ENCODE data around the gene MST1.

The MST1 gene

DNA sequence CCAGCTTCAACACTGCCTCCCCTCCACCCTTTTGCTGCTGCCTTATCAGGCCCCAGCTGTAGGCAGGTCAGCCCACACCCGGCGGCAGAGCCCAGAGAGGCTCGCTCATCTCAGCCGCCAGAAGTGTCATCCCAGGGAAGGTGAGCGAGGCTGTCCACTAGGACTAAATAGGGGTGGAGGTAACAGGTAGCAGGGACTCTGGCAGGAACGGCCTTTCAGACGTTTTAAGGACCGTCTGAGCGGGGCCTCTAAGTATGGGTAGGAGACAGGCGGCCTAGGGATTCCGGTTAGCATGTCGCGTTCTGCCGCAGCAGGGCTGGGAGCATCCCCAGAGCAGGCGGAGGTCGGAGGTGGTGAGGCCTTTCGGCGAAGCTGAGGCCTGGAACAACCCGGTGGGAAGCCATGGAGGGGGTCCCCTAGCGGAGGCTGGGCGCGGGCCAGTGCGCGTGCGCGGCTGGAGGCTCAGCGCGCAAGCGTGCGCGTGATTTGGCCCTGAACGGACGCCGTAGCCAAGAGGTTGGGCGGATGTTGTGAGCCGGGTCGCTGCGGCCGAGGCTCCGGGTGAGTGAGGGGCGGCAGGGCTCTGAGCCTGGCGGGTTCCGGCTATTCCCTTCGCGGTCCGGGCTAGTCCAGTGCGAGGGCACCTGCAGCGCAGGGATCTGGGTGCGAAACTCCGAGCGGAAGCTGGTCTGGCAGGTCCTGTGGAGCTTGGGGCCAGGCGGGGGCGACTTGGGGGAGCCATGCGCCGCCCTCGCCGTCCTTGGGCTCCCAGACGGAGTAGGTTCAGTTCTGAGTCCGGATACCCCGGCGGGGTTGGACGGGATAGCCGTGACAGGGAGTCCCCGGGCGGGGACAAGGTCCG is at the start of gene MST1, which contains the start of gene RNF123 (continued):
- TF ChIP-seq, protein P1, sequence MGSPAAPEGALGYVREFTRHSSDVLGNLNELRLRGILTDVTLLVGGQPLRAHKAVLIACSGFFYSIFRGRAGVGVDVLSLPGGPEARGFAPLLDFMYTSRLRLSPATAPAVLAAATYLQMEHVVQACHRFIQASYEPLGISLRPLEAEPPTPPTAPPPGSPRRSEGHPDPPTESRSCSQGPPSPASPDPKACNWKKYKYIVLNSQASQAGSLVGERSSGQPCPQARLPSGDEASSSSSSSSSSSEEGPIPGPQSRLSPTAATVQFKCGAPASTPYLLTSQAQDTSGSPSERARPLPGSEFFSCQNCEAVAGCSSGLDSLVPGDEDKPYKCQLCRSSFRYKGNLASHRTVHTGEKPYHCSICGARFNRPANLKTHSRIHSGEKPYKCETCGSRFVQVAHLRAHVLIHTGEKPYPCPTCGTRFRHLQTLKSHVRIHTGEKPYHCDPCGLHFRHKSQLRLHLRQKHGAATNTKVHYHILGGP (tag by site-specific recombination; IDR thresholded peaks at IDR 0.05), result no peak
- TF ChIP-seq, protein P2, sequence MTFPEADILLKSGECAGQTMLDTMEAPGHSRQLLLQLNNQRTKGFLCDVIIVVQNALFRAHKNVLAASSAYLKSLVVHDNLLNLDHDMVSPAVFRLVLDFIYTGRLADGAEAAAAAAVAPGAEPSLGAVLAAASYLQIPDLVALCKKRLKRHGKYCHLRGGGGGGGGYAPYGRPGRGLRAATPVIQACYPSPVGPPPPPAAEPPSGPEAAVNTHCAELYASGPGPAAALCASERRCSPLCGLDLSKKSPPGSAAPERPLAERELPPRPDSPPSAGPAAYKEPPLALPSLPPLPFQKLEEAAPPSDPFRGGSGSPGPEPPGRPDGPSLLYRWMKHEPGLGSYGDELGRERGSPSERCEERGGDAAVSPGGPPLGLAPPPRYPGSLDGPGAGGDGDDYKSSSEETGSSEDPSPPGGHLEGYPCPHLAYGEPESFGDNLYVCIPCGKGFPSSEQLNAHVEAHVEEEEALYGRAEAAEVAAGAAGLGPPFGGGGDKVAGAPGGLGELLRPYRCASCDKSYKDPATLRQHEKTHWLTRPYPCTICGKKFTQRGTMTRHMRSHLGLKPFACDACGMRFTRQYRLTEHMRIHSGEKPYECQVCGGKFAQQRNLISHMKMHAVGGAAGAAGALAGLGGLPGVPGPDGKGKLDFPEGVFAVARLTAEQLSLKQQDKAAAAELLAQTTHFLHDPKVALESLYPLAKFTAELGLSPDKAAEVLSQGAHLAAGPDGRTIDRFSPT (tag by site-specific recombination; IDR thresholded peaks at IDR 0.05), result no peak
- TF ChIP-seq REPIN1 (tag by site-specific recombination; IDR thresholded peaks at IDR 0.05; ENCODE audit: low read depth) (no peak), TRIM28 (IDR thresholded peaks at IDR 0.05; ENCODE audit: borderline replicate concordance, low read length) (no peak), ZNF423 (tag by site-specific recombination; IDR thresholded peaks at IDR 0.05) (no peak), ZNF48 (tag by site-specific recombination; IDR thresholded peaks at IDR 0.05) (no peak), ZNF677 (tag by site-specific recombination; IDR thresholded peaks at IDR 0.05) (no peak), ZSCAN16 (tag by site-specific recombination; IDR thresholded peaks at IDR 0.05) (no peak), ZNF404 (tag by site-specific recombination; IDR thresholded peaks at IDR 0.05) (no peak), ZNF214 (tag by site-specific recombination; IDR thresholded peaks at IDR 0.05; ENCODE audit: borderline replicate concordance) (no peak), ZNF670 (tag by site-specific recombination; IDR thresholded peaks at IDR 0.05; ENCODE audit: low read depth) (no peak), ZNF416 (tag by site-specific recombination; IDR thresholded peaks at IDR 0.05) (no peak), ZBTB17 (tag by site-specific recombination; IDR thresholded peaks at IDR 0.05) (no peak), ZNF366 (tag by site-specific recombination; conservative IDR thresholded peaks at IDR 0.05) (no peak)
- TF ChIP-seq, protein P3, sequence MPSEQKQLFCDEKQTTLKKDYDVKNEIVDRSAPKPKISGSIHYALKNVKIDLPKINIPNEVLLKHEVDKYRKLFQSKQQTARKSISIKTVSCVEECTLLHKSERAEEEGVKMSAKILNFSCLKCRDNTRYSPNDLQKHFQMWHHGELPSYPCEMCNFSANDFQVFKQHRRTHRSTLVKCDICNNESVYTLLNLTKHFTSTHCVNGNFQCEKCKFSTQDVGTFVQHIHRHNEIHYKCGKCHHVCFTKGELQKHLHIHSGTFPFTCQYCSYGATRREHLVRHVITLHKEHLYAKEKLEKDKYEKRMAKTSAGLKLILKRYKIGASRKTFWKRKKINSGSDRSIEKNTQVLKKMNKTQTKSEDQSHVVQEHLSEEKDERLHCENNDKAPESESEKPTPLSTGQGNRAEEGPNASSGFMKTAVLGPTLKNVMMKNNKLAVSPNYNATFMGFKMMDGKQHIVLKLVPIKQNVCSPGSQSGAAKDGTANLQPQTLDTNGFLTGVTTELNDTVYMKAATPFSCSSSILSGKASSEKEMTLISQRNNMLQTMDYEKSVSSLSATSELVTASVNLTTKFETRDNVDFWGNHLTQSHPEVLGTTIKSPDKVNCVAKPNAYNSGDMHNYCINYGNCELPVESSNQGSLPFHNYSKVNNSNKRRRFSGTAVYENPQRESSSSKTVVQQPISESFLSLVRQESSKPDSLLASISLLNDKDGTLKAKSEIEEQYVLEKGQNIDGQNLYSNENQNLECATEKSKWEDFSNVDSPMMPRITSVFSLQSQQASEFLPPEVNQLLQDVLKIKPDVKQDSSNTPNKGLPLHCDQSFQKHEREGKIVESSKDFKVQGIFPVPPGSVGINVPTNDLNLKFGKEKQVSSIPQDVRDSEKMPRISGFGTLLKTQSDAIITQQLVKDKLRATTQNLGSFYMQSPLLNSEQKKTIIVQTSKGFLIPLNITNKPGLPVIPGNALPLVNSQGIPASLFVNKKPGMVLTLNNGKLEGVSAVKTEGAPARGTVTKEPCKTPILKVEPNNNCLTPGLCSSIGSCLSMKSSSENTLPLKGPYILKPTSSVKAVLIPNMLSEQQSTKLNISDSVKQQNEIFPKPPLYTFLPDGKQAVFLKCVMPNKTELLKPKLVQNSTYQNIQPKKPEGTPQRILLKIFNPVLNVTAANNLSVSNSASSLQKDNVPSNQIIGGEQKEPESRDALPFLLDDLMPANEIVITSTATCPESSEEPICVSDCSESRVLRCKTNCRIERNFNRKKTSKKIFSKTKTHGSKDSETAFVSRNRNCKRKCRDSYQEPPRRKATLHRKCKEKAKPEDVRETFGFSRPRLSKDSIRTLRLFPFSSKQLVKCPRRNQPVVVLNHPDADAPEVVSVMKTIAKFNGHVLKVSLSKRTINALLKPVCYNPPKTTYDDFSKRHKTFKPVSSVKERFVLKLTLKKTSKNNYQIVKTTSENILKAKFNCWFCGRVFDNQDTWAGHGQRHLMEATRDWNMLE (tag by site-specific recombination; conservative IDR thresholded peaks at IDR 0.05; ENCODE audit: low read depth), result peak; percentile 29; the same call in 1 of the 2 replicates
- TF ChIP-seq, protein P4, sequence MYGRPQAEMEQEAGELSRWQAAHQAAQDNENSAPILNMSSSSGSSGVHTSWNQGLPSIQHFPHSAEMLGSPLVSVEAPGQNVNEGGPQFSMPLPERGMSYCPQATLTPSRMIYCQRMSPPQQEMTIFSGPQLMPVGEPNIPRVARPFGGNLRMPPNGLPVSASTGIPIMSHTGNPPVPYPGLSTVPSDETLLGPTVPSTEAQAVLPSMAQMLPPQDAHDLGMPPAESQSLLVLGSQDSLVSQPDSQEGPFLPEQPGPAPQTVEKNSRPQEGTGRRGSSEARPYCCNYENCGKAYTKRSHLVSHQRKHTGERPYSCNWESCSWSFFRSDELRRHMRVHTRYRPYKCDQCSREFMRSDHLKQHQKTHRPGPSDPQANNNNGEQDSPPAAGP (tag by site-specific recombination; IDR thresholded peaks at IDR 0.05), result 0 out of 2 replicates have a peak, but pooled peaks have one; percentile 55
- TF ChIP-seq, protein P5, sequence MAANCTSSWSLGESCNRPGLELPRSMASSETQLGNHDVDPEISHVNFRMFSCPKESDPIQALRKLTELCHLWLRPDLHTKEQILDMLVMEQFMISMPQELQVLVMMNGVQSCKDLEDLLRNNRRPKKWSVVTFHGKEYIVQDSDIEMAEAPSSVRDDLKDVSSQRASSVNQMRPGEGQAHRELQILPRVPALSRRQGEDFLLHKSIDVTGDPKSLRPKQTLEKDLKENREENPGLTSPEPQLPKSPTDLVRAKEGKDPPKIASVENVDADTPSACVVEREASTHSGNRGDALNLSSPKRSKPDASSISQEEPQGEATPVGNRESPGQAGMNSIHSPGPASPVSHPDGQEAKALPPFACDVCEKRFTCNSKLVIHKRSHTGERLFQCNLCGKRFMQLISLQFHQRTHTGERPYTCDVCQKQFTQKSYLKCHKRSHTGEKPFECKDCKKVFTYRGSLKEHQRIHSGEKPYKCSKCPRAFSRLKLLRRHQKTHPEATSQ (tag by site-specific recombination; IDR thresholded peaks at IDR 0.05), result no peak
- TF ChIP-seq, protein P6, sequence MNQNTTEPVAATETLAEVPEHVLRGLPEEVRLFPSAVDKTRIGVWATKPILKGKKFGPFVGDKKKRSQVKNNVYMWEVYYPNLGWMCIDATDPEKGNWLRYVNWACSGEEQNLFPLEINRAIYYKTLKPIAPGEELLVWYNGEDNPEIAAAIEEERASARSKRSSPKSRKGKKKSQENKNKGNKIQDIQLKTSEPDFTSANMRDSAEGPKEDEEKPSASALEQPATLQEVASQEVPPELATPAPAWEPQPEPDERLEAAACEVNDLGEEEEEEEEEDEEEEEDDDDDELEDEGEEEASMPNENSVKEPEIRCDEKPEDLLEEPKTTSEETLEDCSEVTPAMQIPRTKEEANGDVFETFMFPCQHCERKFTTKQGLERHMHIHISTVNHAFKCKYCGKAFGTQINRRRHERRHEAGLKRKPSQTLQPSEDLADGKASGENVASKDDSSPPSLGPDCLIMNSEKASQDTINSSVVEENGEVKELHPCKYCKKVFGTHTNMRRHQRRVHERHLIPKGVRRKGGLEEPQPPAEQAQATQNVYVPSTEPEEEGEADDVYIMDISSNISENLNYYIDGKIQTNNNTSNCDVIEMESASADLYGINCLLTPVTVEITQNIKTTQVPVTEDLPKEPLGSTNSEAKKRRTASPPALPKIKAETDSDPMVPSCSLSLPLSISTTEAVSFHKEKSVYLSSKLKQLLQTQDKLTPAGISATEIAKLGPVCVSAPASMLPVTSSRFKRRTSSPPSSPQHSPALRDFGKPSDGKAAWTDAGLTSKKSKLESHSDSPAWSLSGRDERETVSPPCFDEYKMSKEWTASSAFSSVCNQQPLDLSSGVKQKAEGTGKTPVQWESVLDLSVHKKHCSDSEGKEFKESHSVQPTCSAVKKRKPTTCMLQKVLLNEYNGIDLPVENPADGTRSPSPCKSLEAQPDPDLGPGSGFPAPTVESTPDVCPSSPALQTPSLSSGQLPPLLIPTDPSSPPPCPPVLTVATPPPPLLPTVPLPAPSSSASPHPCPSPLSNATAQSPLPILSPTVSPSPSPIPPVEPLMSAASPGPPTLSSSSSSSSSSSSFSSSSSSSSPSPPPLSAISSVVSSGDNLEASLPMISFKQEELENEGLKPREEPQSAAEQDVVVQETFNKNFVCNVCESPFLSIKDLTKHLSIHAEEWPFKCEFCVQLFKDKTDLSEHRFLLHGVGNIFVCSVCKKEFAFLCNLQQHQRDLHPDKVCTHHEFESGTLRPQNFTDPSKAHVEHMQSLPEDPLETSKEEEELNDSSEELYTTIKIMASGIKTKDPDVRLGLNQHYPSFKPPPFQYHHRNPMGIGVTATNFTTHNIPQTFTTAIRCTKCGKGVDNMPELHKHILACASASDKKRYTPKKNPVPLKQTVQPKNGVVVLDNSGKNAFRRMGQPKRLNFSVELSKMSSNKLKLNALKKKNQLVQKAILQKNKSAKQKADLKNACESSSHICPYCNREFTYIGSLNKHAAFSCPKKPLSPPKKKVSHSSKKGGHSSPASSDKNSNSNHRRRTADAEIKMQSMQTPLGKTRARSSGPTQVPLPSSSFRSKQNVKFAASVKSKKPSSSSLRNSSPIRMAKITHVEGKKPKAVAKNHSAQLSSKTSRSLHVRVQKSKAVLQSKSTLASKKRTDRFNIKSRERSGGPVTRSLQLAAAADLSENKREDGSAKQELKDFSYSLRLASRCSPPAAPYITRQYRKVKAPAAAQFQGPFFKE (tag by site-specific recombination; IDR thresholded peaks at IDR 0.05; ENCODE audit: borderline replicate concordance), result no peak
- TF ChIP-seq, protein P7, sequence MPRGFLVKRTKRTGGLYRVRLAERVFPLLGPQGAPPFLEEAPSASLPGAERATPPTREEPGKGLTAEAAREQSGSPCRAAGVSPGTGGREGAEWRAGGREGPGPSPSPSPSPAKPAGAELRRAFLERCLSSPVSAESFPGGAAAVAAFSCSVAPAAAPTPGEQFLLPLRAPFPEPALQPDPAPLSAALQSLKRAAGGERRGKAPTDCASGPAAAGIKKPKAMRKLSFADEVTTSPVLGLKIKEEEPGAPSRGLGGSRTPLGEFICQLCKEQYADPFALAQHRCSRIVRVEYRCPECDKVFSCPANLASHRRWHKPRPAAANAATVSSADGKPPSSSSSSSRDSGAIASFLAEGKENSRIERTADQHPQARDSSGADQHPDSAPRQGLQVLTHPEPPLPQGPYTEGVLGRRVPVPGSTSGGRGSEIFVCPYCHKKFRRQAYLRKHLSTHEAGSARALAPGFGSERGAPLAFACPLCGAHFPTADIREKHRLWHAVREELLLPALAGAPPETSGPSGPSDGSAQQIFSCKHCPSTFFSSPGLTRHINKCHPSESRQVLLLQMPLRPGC (tag by site-specific recombination; IDR thresholded peaks at IDR 0.05), result no peak

Measured in HEK293 (cell line).